HUES6 (cell line): ENCODE measurements around the gene CARD14.
"Not testable (repeated sequence)": the region's sequence is repeated elsewhere in the genome, so short reads cannot be mapped to it uniquely, and the experiment has no call there.

Source experiments
- H3K27ac ChIP-seq: 2 replicates; pipeline ENCODE4 v1.7.0; 2013; ENCODE audit warnings: low read depth, mild to moderate bottlenecking, low read length, inconsistent platforms
- H3K27me3 ChIP-seq: 2 replicates; pipeline ENCODE4 v1.6.1; 2013; ENCODE audit warnings: low read length; ENCODE audit not compliant: control insufficient read depth, insufficient read depth
- H3K36me3 ChIP-seq: 2 replicates; pipeline ENCODE4 v1.6.1; 2013; ENCODE audit warnings: low read length; ENCODE audit not compliant: control insufficient read depth, insufficient read depth
- H3K4me1 ChIP-seq: 2 replicates; pipeline ENCODE4 v1.6.1; 2013; ENCODE audit warnings: low read length; ENCODE audit not compliant: control insufficient read depth, insufficient read depth
- H3K4me3 ChIP-seq: 2 replicates; pipeline ENCODE4 v1.5.1; 2013; ENCODE audit warnings: low read depth, low read length
- H3K9ac ChIP-seq: one replicate; pipeline ENCODE4 v1.6.1; 2013; ENCODE audit warnings: mild to moderate bottlenecking, low read length
- H3K9me3 ChIP-seq: 2 replicates; pipeline ENCODE4 v1.6.1; 2013; ENCODE audit warnings: low read depth, low read length; ENCODE audit not compliant: control insufficient read depth, insufficient read depth

Gene CARD14

DNA sequence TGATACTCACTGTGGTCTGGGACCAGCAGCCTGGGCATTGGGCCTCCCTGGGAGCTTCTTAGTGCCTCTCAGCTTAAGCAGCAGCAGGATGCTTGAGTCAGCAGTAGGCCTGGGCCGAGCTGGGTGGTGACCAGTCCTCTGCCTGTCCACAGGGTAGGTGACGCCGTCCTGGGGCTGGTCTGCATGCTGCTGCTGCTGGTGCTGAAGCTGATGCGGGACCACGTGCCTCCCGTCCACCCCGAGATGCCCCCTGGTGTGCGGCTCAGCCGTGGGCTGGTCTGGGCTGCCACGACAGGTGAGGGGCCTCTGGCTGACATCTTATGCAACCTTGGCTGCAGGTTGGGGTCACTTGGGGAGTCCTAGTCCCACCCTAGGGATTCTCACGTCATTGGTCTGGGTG is 57.8 kb downstream of the CARD14 start:
- H3K27ac ChIP-seq = no peak overlapping the region
- peaks cover 19% of the 10 kb centered on the region for H3K36me3 ChIP-seq
- no peak overlapping the region for H3K4me3 ChIP-seq
- H3K9ac ChIP-seq = no peak overlapping the region
- peaks cover 6% of the 10 kb centered on the region; the same call in 1 of the 2 replicates for H3K9me3 ChIP-seq
- no peaks in the 10 kb centered on the region for H3K27me3 ChIP-seq
- peaks cover 14% of the 10 kb centered on the region for H3K4me1 ChIP-seq

DNA sequence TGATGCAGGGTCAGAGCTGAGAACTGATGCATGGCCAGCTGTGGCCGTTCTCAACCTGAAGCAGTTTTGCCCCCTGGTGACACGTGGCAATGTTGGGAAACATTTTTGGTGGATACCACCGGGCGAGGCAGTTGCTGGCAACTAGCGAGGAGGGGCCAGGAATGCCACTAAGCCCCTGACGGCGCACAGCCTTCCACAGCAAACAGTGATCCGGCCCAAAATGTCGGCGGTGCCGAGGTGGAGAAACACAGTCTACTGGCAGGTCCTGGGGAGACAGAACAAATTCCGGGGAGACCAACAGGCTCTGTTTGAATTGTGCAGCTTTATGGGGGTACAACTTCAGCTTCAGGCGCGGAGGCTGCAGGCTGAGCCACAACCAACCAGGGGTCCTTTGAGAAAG is 58.6 kb downstream of the CARD14 start:
- Histone ChIP-seq H3K27me3 (no peaks in the 10 kb centered on the region), H3K4me3 (no peak overlapping the region), H3K4me1 (peaks cover 14% of the 10 kb centered on the region), H3K9me3 (peaks cover 13% of the 10 kb centered on the region; the same call in 1 of the 2 replicates), H3K27ac (no peak overlapping the region), H3K9ac (no peak overlapping the region), H3K36me3 (peaks cover 23% of the 10 kb centered on the region)

DNA sequence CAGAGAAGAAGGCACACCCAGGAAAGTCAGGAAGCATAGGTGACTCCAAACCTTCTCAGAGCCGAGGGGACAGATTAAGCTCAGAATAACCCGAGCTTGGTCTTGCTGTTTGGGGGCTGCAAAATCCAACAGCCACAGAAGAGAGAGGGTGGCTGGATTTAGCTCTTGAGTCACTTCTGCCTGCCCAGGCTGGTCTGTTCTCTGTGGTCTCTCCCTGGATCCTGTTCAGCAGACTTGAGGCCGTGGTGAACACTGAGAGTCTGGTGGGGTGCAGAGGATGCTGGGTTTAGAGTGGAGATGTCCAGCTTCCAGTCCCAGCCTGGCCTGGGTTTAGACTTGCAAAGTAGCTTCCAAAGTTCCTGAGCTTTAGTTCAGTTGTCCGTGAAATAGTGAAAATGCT is 59.2 kb downstream of the CARD14 start:
- Histone ChIP-seq H3K4me3 (no peak overlapping the region), H3K9ac (no peak overlapping the region), H3K9me3 (peaks cover 13% of the 10 kb centered on the region; the same call in 1 of the 2 replicates), H3K27ac (no peak overlapping the region), H3K4me1 (peaks cover 14% of the 10 kb centered on the region), H3K27me3 (no peaks in the 10 kb centered on the region), H3K36me3 (peaks cover 25% of the 10 kb centered on the region)

DNA sequence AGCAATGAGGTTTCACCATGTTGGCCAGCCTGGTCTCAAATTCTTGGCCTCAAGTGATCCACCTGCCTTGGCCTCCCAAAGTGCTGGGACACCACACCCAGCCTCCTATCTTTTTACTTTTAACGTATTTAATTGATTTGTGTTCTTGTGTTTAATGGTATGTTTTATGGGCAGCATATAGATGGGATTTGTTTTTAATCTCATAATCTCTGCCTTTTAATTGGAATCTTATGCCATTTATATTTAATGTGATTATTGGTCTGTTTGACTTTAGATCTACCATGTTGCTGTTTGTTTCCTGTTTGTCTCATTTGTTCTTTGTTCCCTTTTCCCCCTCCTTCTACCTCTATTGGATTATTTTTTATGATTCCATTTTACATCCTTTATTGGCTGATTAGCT is 62.6 kb downstream of the CARD14 start:
- Histone ChIP-seq H3K4me3 (no peak overlapping the region), H3K9ac (no peak overlapping the region), H3K4me1 (no peaks in the 10 kb centered on the region), H3K36me3 (peaks cover 38% of the 10 kb centered on the region), H3K27me3 (no peaks in the 10 kb centered on the region), H3K27ac (no peak overlapping the region), H3K9me3 (peaks cover 13% of the 10 kb centered on the region; the same call in 1 of the 2 replicates)

DNA sequence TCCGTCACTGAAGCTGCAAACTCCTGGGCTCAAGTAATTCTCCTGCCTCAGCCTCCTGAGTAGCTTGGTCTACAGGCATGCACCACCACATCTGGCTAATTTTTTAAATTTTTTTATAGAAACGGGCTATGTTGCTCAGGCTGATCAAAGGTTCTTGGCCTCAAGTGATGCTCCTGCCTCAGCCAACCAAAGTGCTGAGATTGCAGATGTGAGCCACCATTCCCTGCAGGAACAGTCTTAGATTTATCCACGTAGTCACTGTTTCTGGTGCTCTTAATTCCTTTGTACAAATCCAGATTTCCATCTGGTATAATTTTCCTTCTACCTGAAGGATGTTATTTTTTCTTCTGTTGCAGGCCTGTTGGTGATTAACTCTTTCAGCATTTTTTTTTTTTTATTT is 63.4 kb downstream of the CARD14 start:
- H3K36me3 ChIP-seq = peaks cover 41% of the 10 kb centered on the region
- no peak overlapping the region for H3K27ac ChIP-seq
- no peak overlapping the region for H3K4me3 ChIP-seq

DNA sequence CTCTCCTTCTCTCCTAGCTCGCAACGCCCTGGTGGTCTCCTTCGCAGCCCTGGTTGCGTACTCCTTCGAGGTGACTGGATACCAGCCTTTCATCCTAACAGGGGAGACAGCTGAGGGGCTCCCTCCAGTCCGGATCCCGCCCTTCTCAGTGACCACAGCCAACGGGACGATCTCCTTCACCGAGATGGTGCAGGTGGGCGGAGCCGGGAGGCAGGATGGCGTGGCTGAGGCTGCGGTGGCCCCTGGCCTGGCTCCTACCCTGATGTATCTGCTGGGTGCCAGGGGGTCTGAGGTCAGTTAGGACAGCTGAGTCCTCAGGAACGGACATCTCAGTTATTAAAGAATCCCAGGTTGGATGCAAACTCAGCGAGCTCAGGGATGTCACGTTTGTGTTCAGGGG is 67.1 kb downstream of the CARD14 start:
- Histone ChIP-seq H3K27ac (no peak overlapping the region), H3K4me1 (no peaks in the 10 kb centered on the region), H3K9ac (no peak overlapping the region), H3K36me3 (peaks cover 44% of the 10 kb centered on the region), H3K27me3 (no peaks in the 10 kb centered on the region), H3K4me3 (no peak overlapping the region), H3K9me3 (peaks cover 13% of the 10 kb centered on the region; the same call in 1 of the 2 replicates)

More for the DNA sequence above, 63.4 kb downstream of the CARD14 start:
- H3K9ac ChIP-seq = no peak overlapping the region
- no peaks in the 10 kb centered on the region for H3K4me1 ChIP-seq
- peaks cover 13% of the 10 kb centered on the region; the same call in 1 of the 2 replicates for H3K9me3 ChIP-seq
- H3K27me3 ChIP-seq = no peaks in the 10 kb centered on the region

DNA sequence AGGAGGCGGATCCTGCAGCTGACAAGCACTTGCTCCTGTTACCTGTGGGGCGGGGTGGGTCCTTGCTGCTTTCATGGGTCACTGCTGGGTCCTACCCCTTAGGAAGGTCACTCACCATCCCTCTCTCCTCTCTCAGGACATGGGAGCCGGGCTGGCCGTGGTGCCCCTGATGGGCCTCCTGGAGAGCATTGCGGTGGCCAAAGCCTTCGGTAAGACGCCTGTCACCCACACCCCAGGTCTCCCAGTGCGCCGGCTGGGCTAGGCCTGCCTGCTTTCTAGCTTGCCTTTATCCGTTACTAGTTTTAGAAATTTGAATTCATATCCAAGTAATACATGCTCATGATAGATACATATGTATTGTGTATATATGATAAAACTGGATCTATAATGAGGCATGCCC is 67.6 kb downstream of the CARD14 start:
- no peaks in the 10 kb centered on the region for H3K4me1 ChIP-seq
- no peak overlapping the region for H3K27ac ChIP-seq
- H3K9ac ChIP-seq = no peak overlapping the region
- H3K9me3 ChIP-seq = peaks cover 9% of the 10 kb centered on the region; the same call in 1 of the 2 replicates
- H3K4me3 ChIP-seq = no peak overlapping the region
- H3K27me3 ChIP-seq = no peaks in the 10 kb centered on the region
- H3K36me3 ChIP-seq = peaks cover 44% of the 10 kb centered on the region

DNA sequence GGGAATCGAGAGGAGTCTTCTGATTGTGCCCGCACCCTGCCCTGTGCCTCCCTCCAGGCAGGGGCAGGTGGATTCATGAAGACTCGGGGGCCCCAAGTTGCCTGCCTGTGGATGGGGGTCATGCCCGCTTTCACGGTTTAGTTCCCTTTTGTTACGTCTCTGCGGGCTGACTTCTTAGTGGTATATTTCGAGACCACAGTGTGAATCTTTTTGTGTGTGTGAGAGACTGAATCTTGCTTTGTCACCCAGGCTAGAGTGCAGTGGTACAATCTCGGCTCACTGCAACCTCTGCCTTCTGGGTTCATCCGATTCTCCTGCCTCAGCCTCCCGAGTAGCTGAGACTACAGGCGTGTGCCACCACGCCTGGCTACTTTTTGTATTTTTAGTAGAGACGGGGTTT is 72.7 kb downstream of the CARD14 start:
- peaks cover 57% of the 10 kb centered on the region for H3K36me3 ChIP-seq
- H3K9me3 ChIP-seq = no peaks in the 10 kb centered on the region
- H3K4me1 ChIP-seq = no peaks in the 10 kb centered on the region
- H3K27ac ChIP-seq = no peak overlapping the region
- H3K4me3 ChIP-seq = no peak overlapping the region
- H3K27me3 ChIP-seq = no peaks in the 10 kb centered on the region
- no peak overlapping the region for H3K9ac ChIP-seq

DNA sequence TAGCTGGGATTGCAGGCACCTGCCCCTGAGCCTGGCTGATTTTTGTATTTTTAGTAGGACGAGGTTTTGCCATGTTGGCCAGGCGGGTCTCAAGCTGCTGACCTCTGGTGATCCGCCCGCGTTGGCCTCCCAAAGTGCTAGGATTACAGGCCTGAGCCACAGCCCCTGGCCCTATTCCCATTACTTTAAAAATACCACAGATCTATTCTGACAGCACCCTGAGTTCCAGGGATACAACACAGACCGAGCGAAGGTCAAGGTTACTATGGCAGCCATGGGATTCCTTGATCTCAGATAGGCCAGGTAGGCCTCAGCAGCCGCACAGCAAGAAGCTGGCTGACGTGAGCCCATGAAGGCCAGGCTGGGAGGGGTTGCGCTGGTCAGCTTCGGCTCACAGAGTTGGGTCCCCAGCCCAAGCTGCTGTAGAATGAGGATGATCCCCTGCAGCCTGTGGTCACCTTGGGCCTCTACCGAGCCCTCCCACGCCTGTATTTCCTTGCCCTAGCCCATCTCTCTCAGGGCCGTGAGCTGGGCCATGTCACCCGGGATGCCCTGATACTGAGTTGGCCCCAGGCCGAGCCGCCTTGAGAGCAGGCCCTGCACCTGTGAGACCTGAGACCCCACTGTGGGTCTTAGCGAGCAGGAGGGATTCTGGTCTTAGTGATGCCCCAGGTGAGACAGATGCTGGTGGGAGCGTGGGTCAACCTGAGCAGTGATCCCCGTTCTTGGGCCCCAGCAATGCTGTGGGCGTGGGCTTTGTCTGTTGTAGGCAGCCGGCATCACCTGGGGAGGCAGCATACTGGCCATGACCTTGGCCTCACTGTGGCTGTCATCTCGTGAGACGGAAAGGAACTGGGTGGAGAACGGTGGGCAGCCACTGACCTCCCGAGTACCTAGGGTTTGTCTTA is 74.0 kb downstream of the CARD14 start:
- H3K27me3 ChIP-seq = no peaks in the 10 kb centered on the region
- no peak overlapping the region for H3K9ac ChIP-seq
- peaks cover 53% of the 10 kb centered on the region for H3K36me3 ChIP-seq
- H3K4me3 ChIP-seq = no peak overlapping the region
- H3K27ac ChIP-seq = no peak overlapping the region
- H3K9me3 ChIP-seq = no peaks in the 10 kb centered on the region
- no peaks in the 10 kb centered on the region for H3K4me1 ChIP-seq

DNA sequence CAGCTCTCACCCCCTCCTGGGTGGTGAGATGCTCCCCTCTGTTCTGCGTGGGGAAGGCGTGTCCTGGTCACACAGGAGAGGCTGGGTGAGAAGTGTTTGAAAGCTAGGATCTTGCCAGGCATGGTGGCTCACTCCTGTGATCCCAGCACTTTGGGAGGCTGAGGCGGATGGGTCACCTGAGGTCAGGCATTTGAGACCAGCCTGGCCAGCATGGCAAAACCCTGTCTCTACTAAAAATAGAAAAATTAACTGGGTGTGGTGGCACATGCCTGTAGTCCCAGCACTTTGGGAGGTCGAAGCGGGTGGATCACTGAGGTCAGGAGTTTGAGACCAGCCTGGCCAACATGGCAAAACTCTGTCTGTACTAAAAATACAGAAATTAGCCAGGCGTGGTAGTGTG is 74.6 kb downstream of the CARD14 start:
- H3K27me3 ChIP-seq, H3K4me1 ChIP-seq, H3K9me3 ChIP-seq, H3K9ac ChIP-seq, H3K27ac ChIP-seq, H3K4me3 ChIP-seq: not testable (repeated sequence)
- H3K36me3 ChIP-seq = peaks cover 59% of the 10 kb centered on the region

DNA sequence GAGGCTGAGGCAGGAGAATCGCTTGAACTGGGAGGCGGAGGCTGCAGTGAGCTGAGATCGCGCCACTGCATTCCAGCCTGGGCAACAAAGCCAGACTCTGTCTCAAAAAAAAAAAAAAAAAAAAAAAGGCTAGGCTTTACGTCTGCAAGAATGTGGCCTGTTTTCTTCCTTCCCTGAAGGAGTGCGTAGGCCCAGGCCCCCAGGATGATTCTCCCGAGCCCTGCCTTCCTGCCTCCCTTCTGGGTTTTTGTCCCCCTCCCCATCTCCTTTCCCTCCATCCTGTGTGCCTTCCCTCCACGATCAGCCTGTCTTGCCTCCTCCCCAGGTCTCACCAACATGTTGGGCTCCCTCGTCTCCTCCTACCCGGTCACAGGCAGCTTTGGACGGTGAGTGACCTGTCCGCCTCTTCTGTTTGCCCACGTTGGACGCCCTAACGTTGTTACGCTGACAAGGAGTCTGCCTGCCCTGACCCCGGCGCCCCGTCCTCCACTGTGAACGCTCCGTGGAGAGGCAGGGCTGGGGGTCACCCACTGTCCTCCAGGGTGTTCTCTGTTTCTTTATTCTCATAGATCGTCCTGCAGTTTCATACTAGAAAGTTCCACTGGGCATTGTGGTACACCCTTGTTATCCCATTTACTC is 75.2 kb downstream of the CARD14 start:
- no peak overlapping the region for H3K4me3 ChIP-seq
- H3K9ac ChIP-seq = no peak overlapping the region
- H3K36me3 ChIP-seq = peaks cover 60% of the 10 kb centered on the region
- no peaks in the 10 kb centered on the region for H3K4me1 ChIP-seq
- no peaks in the 10 kb centered on the region for H3K9me3 ChIP-seq
- H3K27ac ChIP-seq = no peak overlapping the region
- H3K27me3 ChIP-seq = no peaks in the 10 kb centered on the region
